VCaP (cell line): ENCODE measurements around the gene CENPB.
A peak's percentile ranks its signal among the peaks of the same experiment; 100 is the strongest.

Source experiments
- H3K27ac ChIP-seq: fragments of 450-650 bp; 2 replicates; pipeline ENCODE4 v1.5.1; 2017
- TF ChIP-seq, protein P1 (sequence below): fragments of 450-650 bp; conservative IDR thresholded peaks from 2 replicates; pipeline ENCODE4 v1.5.1; 2017; ENCODE audit warnings: mild to moderate bottlenecking, moderate library complexity

Gene CENPB

DNA sequence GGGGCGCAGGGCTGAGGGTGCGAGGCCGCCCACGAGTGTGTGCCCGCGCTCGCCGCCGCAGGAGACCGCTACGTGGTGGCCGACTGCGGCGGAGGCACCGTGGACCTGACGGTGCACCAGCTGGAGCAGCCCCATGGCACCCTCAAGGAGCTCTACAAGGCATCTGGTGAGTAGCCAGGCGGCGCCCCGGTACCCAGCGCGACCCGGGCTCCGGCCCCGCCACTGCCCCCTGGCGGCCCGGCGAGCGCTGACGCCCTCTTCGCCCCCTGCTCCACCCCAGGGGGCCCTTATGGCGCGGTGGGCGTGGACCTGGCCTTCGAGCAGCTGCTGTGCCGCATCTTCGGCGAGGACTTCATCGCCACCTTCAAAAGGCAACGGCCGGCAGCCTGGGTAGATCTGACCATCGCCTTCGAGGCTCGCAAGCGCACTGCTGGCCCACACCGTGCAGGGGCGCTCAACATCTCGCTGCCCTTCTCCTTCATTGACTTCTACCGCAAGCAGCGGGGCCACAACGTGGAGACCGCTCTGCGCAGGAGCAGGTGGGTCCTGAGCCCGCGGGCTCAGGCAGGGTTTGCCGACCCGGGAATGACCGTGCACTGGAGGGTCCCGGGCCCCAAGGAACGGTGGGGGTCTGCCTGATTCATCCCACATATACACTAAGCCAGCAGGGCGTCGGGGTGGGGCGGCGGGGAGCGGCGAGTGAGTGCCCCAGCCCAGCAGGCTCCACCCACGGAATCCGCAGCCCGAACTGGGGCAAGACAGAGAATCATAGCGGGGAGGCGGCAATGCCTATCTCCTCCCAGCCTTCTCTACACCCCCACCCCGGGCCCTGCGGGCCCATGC lies 36.6 kb downstream of the CENPB start:
- TF ChIP-seq, protein P1, sequence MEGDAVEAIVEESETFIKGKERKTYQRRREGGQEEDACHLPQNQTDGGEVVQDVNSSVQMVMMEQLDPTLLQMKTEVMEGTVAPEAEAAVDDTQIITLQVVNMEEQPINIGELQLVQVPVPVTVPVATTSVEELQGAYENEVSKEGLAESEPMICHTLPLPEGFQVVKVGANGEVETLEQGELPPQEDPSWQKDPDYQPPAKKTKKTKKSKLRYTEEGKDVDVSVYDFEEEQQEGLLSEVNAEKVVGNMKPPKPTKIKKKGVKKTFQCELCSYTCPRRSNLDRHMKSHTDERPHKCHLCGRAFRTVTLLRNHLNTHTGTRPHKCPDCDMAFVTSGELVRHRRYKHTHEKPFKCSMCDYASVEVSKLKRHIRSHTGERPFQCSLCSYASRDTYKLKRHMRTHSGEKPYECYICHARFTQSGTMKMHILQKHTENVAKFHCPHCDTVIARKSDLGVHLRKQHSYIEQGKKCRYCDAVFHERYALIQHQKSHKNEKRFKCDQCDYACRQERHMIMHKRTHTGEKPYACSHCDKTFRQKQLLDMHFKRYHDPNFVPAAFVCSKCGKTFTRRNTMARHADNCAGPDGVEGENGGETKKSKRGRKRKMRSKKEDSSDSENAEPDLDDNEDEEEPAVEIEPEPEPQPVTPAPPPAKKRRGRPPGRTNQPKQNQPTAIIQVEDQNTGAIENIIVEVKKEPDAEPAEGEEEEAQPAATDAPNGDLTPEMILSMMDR, result peak; percentile 17; the same call in 1 of the 2 replicates
- H3K27ac ChIP-seq, result no peak overlapping the region

DNA sequence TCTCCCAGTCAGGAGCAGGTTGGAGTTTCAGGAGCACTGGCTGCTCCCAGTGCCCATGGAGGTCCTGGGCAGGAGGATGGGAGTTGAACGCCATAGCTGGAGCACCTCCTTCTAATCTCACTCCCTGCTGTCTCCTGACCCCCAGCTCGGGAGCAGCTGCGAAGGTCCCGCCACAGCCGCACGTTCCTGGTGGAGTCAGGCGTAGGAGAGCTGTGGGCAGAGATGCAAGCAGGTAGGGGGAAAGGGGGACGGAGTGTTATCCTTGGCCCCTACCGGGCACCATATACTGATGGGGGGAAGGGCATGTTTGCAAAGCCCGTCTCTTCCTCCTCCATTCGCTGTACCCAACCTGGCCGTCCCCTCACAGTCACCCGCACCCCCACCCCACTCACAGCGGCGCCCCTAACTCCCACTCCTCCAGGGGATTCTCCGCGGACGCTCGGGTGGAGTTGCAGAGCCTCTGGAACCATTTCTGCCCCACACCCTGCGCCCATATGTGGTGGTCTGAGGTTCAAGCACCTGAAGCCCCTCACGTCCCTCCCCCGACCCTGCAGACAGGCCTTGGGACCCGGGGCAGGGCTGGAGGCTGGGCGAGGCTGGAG lies 37.4 kb downstream of the CENPB start:
- TF ChIP-seq, protein P1, result no peak
- H3K27ac ChIP-seq, result no peak overlapping the region

DNA sequence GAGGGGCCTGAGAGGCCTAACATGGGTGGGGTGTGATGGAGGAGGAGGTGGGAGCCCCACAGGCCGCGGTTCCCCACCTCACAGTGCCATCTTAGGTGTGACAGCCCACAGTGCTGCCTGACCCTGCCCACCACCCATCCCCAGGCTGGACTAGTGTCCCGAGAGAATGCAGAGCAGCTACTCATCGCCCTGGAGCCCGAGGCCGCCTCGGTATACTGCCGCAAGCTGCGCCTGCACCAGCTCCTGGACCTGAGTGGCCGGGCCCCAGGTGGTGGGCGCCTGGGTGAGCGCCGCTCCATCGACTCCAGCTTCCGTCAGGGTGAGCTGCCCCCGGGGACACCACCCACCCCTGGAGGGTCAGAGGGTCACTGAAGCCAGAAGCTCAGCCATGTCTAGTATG lies 38.5 kb downstream of the CENPB start:
- TF ChIP-seq, protein P1, result no peak
- no peak overlapping the region for H3K27ac ChIP-seq

DNA sequence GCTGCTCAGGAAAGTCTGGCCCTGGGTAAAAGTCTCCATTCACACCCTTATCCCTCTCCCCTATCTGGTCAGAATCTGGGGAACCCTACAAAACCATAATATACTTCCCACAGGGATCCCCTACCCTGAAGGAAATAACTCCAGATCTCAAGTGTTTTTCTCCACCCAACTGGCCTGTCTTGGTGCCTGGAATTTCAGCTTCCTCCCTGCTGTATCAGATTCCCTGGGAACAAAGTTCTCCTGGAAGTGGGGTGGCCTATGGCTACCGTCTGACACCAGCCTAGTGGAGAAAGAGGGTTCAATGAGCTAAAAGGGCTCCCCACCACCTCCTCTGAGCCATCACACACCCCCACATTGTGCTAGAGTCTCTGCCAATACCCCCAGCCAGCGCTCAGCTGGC lies 39.1 kb downstream of the CENPB start:
- TF ChIP-seq, protein P1, result no peak
- no peak overlapping the region for H3K27ac ChIP-seq

DNA sequence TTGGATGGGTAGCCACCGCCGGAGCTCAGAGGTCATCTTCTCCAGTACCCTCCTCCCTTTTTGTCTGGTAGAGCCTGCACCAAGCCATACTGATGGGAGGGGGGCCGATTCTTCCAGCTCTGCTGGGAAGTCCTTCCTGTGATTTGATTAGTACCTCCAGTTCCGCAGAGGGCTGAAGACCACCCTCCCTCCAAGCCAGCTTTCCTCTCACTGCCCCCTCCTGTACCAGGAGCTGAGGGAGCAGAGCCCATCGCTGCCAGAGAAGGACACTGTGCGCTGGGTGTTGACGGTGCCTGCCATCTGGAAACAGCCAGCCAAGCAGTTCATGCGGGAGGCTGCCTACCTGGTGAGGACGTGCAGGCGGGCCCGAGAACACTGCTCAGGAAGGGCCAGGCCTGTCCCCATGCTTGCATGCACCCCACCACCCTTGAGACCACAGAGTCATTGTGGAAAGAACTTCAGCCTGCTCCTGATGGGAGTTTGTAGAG lies 40.8 kb downstream of the CENPB start:
- no peak overlapping the region for H3K27ac ChIP-seq
- TF ChIP-seq, protein P1, result no peak

DNA sequence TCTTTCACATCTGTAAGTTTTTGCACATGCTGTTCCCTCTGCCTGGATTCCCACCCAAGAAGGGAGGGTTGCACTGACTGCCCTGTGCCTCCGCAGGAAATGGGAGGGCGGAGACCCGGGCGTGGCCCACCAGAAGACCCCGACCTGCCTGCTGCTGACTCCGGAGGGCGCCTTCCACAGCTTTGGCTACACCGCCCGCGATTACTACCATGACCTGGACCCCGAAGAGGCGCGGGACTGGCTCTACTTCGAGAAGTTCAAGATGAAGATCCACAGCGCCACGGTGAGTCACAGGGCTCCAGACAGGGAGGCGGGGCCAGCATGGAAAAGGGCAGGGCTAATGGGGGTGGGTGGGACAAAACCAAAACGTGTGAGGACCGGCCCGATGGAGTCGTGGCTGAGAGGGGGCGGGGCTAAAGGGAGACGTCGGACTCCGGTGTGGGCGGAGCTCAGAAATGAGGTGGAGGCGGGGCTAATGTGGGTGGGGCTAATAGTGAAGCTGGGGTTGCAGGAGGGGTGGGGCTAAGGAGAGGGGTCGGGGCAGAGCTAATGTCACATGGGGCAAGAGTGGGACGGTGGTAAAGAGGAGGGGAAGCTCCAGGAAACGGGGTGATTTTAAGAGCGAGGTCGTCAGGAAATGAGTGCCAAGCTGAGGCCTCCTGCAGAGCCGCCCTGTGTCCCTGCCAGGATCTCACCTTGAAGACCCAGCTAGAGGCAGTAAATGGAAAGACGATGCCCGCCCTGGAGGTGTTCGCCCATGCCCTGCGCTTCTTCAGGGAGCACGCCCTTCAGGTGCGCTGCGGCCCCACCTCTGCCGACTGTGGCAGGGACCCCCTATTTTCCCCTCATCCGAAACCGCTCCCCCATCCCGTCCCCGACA lies 41.5 kb downstream of the CENPB start:
- H3K27ac ChIP-seq, result no peak overlapping the region
- TF ChIP-seq, protein P1, result no peak

DNA sequence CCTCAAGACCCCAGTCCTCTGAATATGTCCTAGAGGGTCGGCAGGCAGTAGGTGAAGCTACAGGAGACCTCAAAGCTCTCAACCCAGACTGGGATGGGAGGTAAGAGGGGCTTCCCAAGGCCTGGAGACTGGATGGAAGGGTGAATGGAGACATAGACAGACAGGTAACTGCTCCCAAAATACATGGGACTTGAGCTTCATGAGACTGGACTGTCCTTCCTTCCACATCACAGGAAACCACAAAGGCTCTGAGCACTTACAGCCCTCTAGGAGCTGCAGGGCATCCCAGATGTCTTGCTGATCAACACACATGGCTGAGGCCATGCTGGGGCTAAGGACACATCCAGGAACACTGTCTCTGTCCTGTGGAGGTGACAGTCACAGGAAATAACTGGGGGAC lies 42.5 kb downstream of the CENPB start:
- no peak overlapping the region for H3K27ac ChIP-seq
- TF ChIP-seq, protein P1, result no peak
